ENCODE measurements around the gene SF3A1.
"Not testable (repeated sequence)": the region's sequence is repeated elsewhere in the genome, so short reads cannot be mapped to it uniquely, and the experiment has no call there.

Gene SF3A1

DNA sequence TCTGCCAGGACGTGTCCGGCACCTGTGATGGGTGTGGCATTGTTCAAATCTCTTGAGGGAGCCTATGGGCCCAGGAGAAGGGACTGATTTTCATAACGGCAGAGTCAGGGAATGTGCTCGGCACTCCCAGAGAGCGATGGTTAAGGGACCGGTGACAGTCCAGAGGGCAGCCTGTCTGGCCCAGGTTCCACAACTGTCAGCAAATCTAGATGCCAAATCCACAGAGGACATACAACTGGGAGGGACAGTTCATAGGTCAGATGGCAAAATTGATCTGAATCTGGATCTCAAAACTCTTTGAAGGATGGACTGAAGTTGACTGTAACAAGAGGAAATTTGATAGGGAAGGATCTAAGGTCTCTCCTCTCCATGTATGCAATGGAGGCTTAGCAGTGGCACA, 47.6 kb upstream of the SF3A1 start:
- no peaks in the 10 kb centered on the region for H3K36me3 ChIP-seq (replicated peaks; ENCODE audit: insufficient read depth, low read length)
- no peak overlapping the region for H3K27ac ChIP-seq (ENCODE audit: low read length)
- no peak overlapping the region for H3K4me3 ChIP-seq (ENCODE audit: low read length)
- TF ChIP-seq EZH2phosphoT487 (IDR thresholded peaks at IDR 0.05; ENCODE audit: low read length) (no peak), EZH2 (optimal IDR thresholded peaks at IDR 0.05; ENCODE audit: low read depth, low read length) (no peak)
- TF ChIP-seq, protein P1, sequence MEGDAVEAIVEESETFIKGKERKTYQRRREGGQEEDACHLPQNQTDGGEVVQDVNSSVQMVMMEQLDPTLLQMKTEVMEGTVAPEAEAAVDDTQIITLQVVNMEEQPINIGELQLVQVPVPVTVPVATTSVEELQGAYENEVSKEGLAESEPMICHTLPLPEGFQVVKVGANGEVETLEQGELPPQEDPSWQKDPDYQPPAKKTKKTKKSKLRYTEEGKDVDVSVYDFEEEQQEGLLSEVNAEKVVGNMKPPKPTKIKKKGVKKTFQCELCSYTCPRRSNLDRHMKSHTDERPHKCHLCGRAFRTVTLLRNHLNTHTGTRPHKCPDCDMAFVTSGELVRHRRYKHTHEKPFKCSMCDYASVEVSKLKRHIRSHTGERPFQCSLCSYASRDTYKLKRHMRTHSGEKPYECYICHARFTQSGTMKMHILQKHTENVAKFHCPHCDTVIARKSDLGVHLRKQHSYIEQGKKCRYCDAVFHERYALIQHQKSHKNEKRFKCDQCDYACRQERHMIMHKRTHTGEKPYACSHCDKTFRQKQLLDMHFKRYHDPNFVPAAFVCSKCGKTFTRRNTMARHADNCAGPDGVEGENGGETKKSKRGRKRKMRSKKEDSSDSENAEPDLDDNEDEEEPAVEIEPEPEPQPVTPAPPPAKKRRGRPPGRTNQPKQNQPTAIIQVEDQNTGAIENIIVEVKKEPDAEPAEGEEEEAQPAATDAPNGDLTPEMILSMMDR (IDR thresholded peaks at IDR 0.05; ENCODE audit: low read length) = no peak
- H3K79me2 ChIP-seq (ENCODE audit: low read length) = no peaks in the 10 kb centered on the region
- H3F3A ChIP-seq (ENCODE audit: insufficient read depth, low read length) = no peaks in the 10 kb centered on the region
- H3K9me2 ChIP-seq (replicated peaks; ENCODE audit: insufficient read depth, low read length) = no peaks in the 10 kb centered on the region
- no peaks in the 10 kb centered on the region for H4K20me1 ChIP-seq (ENCODE audit: insufficient read depth, low read length)
- H3K9me3 ChIP-seq (replicated peaks; ENCODE audit: insufficient read depth, low read length) = no peaks in the 10 kb centered on the region
- H2AFZ ChIP-seq (ENCODE audit: low read length) = no peak overlapping the region
- no peaks in the 10 kb centered on the region for H3K4me1 ChIP-seq (ENCODE audit: low read length)
- H3K9ac ChIP-seq (ENCODE audit: low read length) = no peak overlapping the region
- H3K27me3 ChIP-seq (replicated peaks; ENCODE audit: insufficient read depth, low read length) = no peaks in the 10 kb centered on the region; the same call in 1 of the 2 replicates
- no peak for DNase-seq
- H3K4me2 ChIP-seq (ENCODE audit: low read depth, low read length) = no peak overlapping the region

DNA sequence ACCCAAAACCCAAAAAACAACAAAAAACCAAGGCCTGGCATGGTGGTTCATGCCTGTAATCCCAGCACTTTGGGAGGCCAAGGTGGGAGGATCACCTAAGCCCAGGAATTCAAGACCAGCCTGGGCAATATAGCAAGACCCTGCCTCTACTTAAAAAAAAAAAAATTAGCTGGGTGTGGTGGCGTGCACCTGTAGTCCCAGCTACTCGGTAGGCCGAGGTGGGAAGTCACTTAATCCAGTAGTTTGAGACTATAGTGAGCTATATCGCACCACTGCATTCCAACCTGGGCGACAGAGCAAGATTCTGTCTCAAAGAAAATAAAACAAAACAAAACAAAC, 46.0 kb upstream of the SF3A1 start:
- not testable (repeated sequence) for H4K20me1 ChIP-seq (ENCODE audit: insufficient read depth, low read length); H3K4me2 ChIP-seq (ENCODE audit: low read depth, low read length); H3K79me2 ChIP-seq (ENCODE audit: low read length); H3F3A ChIP-seq (ENCODE audit: insufficient read depth, low read length); H3K9ac ChIP-seq (ENCODE audit: low read length); H3K4me3 ChIP-seq (ENCODE audit: low read length); H3K36me3 ChIP-seq (replicated peaks; ENCODE audit: insufficient read depth, low read length); H3K9me2 ChIP-seq (replicated peaks; ENCODE audit: insufficient read depth, low read length); H3K9me3 ChIP-seq (replicated peaks; ENCODE audit: insufficient read depth, low read length); H2AFZ ChIP-seq (ENCODE audit: low read length); DNase-seq; H3K27ac ChIP-seq (ENCODE audit: low read length); H3K4me1 ChIP-seq (ENCODE audit: low read length)
- H3K27me3 ChIP-seq (replicated peaks; ENCODE audit: insufficient read depth, low read length) = peaks cover 13% of the 10 kb centered on the region

DNA sequence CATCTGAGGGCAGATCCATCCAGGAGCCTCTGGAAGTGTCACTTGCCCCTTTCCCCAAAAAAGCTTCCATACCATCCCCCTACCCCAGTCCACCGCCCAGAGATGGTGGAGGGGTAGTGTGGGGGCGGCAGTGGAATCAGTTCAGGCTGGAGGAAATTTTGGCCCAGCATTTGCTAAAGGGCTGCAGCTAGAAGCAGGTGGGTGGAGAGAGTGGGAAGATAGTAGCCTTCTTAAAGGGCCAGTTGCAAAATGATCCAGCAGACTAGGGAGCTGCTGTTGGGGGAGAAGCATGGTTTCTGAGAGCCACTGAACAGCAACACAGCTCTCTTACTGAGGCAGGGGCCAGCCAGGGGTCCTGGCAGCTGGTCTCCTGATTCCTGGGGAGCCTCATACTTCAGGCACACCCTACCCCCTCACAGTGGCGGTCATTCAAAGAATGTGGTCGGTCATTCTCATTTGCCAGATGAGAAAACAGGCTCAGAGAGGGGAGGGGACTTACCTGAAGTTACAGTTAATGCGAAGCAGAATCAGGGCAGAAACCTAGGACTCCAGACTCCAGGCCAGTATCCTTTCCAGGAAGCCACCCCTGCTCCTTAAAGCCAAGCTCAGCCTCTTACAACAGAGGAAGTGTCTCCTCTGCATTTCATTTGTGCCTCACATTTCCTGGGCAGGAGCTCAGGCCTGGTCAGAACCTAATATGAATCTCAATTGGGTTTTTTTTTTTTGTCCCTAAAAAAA, 45.5 kb upstream of the SF3A1 start:
- H3K36me3 ChIP-seq (replicated peaks; ENCODE audit: insufficient read depth, low read length) = no peaks in the 10 kb centered on the region
- H3K4me3 ChIP-seq (ENCODE audit: low read length) = no peak overlapping the region
- no peak overlapping the region for H3K27ac ChIP-seq (ENCODE audit: low read length)
- H3K4me2 ChIP-seq (ENCODE audit: low read depth, low read length) = no peak overlapping the region
- no peak for TF ChIP-seq EZH2 (optimal IDR thresholded peaks at IDR 0.05; ENCODE audit: low read depth, low read length)
- TF ChIP-seq, protein P1 (IDR thresholded peaks at IDR 0.05; ENCODE audit: low read length) = no peak
- no peaks in the 10 kb centered on the region for H4K20me1 ChIP-seq (ENCODE audit: insufficient read depth, low read length)
- no peaks in the 10 kb centered on the region for H3K4me1 ChIP-seq (ENCODE audit: low read length)
- H3K9ac ChIP-seq (ENCODE audit: low read length) = no peak overlapping the region
- H3K27me3 ChIP-seq (replicated peaks; ENCODE audit: insufficient read depth, low read length) = peaks cover 19% of the 10 kb centered on the region
- H3K9me2 ChIP-seq (replicated peaks; ENCODE audit: insufficient read depth, low read length) = no peaks in the 10 kb centered on the region
- H3K79me2 ChIP-seq (ENCODE audit: low read length) = no peaks in the 10 kb centered on the region
- no peak for DNase-seq
- no peak overlapping the region for H2AFZ ChIP-seq (ENCODE audit: low read length)
- no peaks in the 10 kb centered on the region for H3F3A ChIP-seq (ENCODE audit: insufficient read depth, low read length)
- H3K9me3 ChIP-seq (replicated peaks; ENCODE audit: insufficient read depth, low read length) = no peaks in the 10 kb centered on the region

DNA sequence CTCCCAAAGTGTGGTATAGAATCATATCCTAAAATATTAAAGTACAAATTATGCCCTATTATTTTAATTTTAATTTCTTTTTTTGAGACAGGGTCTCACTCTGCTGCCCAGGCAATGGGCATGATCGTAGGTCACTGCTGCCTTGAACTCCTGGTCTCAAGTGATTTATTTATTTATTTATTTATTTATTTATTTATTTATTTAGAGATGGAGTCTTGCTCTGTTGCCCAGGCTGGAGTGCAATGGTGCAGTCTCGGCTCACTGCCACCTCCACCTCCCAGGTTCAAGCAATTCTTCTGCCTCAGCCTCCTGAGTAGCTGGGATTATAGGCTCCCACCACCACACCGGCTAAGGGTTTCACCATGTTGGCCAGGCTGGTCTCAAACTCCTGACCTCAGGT, 44.3 kb upstream of the SF3A1 start:
- H2AFZ ChIP-seq (ENCODE audit: low read length); H3K9me2 ChIP-seq (replicated peaks; ENCODE audit: insufficient read depth, low read length); H3K79me2 ChIP-seq (ENCODE audit: low read length); H3K4me3 ChIP-seq (ENCODE audit: low read length); H3F3A ChIP-seq (ENCODE audit: insufficient read depth, low read length); H3K4me2 ChIP-seq (ENCODE audit: low read depth, low read length); H3K4me1 ChIP-seq (ENCODE audit: low read length); H3K27ac ChIP-seq (ENCODE audit: low read length); DNase-seq; H3K36me3 ChIP-seq (replicated peaks; ENCODE audit: insufficient read depth, low read length); H3K9me3 ChIP-seq (replicated peaks; ENCODE audit: insufficient read depth, low read length); H4K20me1 ChIP-seq (ENCODE audit: insufficient read depth, low read length); H3K9ac ChIP-seq (ENCODE audit: low read length): not testable (repeated sequence)
- H3K27me3 ChIP-seq (replicated peaks; ENCODE audit: insufficient read depth, low read length) = peaks cover 20% of the 10 kb centered on the region
